ENCODE results near the gene CHST13. TPM values are rescaled to one million over a fixed set of nuclear protein-coding genes. Genes with fewer than 3 reads are reported as not detected.
"Not testable (repeated sequence)": the region's sequence is repeated elsewhere in the genome, so short reads cannot be mapped to it uniquely, and the experiment has no call there.

CHST13 gene
- total RNA-seq, 1 donor from 2014 or later: not detected

GRCh38 chr3:126525091-126525852 is 1.3 kb downstream of the CHST13 start:
- intact Hi-C loops (cut with micrococcal nuclease): no loop called here

- intact Hi-C loops (cut with micrococcal nuclease): no loop called here
Observed at GRCh38 chr3:126525853-126526667, 2.1 kb downstream of the CHST13 start.

DNA sequence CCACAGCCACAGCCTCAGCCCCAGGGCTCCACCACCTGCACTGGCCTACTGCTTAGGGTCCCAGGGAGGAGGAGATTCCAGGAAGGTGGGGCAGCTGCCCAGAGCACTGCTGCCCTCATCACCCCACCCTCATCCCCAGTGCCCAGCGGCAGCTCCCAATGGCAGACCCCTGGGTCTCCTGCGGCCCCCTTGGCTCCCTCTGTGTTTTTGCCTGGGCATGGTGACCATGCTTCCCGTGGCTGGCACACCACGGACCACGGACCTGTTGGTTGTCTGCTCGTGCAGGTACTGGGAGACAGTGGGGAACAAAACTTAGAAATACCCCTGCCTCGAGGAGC is 2.7 kb downstream of the CHST13 start:
- intact Hi-C loops (cut with micrococcal nuclease): no loop called here

- intact Hi-C loops (cut with micrococcal nuclease): no loop called here
Observed at GRCh38 chr3:126527006-126527405, 3.1 kb downstream of the CHST13 start.

DNA sequence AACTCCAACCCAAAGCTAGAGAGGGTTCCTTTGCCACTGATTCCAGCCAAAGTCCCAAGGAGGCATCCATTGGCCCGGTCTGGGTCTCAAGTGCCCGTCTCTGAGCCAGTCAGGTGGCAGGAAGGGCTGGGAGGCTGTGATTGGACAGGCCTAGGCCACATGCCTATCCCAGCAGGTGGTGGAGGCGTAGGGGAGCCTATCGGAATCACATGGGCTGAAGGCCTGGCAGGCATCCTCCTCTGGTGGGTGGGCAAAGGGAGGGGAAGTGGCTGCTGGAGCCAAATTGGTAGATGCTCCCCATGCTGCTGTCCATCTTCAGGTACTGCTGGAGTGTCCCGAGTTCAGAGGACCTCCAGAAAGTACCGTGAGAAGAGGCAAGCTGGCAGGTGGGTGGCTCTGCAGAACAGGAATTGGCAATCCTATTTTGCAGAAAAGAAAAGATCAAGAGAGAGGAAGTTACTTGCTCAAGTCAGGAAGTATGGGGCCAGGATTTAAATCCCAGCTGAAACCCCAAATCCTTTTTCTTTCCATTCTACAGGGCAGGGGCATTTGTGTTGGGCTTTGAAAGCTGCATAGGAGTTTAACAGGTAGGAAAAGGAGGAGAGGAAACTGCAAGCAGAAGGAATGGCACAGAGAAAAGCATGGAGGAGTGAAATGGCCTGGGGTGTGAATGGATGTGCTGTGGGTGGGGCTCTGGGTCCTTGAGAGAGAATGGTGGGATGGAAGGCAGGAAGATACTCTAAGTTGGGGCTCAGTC is 3.7 kb downstream of the CHST13 start:
- intact Hi-C loops (cut with micrococcal nuclease): no loop called here

- intact Hi-C loops (cut with micrococcal nuclease): no loop called here
Observed at GRCh38 chr3:126528419-126528799, 4.5 kb downstream of the CHST13 start.

GRCh38 chr3:126528800-126529541 is 5.0 kb downstream of the CHST13 start:
- intact Hi-C loops (cut with micrococcal nuclease): no loop called here

- intact Hi-C loops (cut with micrococcal nuclease): no loop called here
Observed at GRCh38 chr3:126529585-126530170, 5.7 kb downstream of the CHST13 start.

DNA sequence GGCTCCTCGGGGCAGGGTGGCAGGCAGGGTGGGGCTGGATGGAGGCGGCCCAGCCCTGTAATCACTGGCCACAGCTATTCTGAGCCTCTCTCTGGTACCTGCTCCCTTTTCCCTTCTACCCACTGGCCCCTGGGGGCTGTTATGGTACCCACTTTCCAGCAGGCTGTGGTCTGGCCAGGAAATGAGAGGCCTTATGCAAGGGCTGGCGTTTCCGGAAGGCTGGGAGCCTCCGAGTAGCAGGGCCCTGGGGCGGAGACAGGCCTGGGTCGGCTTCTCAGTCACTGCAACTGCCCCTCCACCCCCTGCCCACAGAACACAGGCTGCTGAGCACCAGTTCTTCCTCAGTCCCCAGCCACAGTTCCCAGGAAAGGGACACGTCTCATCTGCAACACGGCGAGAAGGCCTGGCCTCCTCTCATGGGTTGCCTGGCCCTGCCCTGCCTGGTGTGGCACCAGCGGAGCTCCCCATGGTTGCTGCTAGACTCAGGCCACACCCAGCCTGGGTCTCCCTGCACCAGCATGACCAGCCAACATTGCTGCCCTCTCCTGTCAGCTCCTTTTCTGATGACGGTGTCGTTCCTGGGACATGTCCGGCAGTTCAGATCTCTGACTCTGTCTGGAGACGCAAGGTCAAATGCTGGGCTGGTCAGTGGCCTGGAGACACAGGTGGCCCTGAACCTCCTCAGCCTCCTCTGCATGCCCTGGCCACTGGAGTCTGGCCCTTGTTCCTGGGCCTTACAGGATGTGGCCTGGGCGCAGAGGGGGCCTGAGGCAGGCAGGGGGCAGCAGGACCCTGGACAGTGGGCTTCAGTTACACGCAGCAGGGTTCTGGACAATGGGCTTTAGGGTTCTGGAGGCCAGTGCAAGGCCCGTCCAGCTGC is 6.5 kb downstream of the CHST13 start:
- intact Hi-C loops (cut with micrococcal nuclease): no loop called here

GRCh38 chr3:126531051-126531330 is 7.0 kb downstream of the CHST13 start:
- intact Hi-C loops (cut with micrococcal nuclease): no loop called here

DNA sequence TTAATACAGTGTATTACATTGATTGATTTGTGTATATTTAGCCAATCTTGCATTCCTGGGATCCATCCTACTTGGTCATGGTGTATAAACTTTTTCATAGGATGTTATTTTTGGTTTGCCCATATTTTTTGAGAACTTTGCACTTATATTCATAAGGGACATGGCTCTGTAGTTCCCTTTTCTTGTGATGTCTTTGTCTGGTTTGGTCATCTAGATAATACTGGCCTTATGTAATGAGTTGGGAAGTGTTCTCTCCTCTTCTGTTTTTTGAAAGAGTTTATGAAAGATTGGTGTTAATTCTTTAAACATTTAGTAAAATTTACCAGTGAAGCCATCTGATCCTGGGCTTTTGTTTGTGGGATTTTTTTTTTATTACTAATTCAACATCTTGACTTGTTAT is 9.6 kb downstream of the CHST13 start:
- intact Hi-C loops (cut with micrococcal nuclease): no loop called here

DNA sequence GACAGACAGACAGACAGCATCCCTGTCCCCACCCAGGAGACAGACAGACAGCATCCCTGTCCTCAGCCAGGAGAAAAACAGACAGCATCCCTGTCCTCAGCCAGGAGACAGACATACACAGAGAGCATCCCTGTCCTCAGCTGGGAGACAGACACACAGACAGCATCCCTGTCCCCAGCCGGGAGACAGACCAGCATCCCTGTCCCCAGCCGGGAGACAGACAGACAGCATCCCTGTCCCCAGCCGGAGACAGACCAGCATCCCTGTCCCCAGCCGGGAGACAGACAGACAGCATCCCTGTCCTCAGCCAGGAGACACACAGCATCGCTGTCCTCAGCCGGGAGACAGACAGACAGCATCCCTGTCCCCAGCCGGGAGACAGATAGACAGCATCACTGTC is 10.8 kb downstream of the CHST13 start:
- intact Hi-C loops (cut with micrococcal nuclease): not testable (repeated sequence)

DNA sequence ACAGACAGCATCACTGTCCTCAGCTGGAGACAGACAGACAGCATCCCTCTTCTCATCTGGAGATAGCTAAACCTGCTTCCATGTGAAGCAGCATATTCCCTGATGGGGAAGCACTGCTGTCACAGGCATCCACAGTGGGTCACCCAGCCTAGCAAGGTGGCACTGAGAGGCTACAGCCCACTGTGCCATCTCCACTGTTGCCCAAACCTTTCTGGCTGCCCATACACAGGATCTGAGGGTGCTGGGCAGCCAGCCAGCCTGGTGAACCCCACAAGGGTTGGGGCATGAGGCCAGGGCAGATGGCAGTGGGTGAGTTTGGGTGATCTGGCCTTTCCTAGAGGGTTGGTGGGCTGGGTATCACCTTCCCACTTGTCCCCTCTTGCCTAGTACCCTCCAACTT is 11.7 kb downstream of the CHST13 start:
- intact Hi-C loops (cut with micrococcal nuclease): no loop called here

DNA sequence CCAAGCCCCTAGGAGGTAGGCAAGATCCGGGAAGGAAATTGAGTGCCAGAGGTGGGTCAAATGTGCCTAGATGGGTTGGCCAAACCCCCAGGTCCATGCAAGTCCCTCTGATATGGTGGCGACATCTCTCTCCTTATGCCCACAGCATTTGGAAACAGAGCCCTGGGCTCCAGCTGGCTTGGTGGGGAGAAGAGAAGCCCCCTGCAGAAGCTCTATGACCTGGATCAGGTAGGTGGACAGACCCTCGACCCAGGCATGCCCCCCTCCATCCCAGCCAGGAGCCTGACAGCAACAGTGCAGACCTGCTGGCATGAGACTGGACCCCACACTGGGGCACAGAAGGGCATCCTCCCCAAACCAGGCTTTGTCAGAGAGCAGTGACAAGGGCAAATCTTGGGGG is 12.2 kb downstream of the CHST13 start:
- intact Hi-C loops (cut with micrococcal nuclease): no loop called here

- intact Hi-C loops (cut with micrococcal nuclease): no loop called here
Observed at GRCh38 chr3:126537116-126537729, 13.3 kb downstream of the CHST13 start.

GRCh38 chr3:126537730-126538281 is 13.9 kb downstream of the CHST13 start:
- intact Hi-C loops (cut with micrococcal nuclease): no loop called here

- intact Hi-C loops (cut with micrococcal nuclease): no loop called here
Observed at GRCh38 chr3:126538316-126538715, 14.4 kb downstream of the CHST13 start.

DNA sequence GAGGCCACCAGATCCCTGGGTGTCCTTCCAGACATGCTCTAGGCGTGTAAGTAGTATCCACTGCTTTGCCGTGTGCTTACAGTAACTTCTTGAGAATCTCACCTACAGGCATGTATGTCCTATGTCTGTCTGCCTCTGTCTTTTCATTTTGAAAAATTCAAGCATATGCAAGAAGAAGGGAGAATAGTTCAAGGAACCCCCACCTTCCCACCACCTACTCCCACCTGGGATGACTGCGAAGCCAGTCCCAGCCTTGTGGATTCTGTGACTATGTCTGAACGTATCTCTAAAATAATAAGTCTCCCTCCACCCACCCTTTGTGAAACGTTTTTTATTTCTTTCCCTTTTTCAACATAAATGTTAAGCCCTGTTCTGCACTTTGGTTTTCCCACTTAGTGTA is 15.0 kb downstream of the CHST13 start:
- intact Hi-C loops (cut with micrococcal nuclease): no loop called here

GRCh38 chr3:126539558-126540250 is 15.7 kb downstream of the CHST13 start:
- intact Hi-C loops (cut with micrococcal nuclease): no loop called here

All from T-helper 1 cell treated with Interleukin-12 subunit alpha and Interleukin-12 subunit beta and Interleukin-4 antibody, amounts not matched to agents 30 ng/mL and 1 ng/mL, for 36 hours (primary cell).